HG03442 (cell line): ENCODE data around the gene HTR2B.
"Not testable (repeated sequence)": the region's sequence is repeated elsewhere in the genome, so short reads cannot be mapped to it uniquely, and the experiment has no call there.

Experiments
- ATAC-seq: cut with Tn5 transposase; IDR thresholded peaks from one replicate; pipeline ENCODE4 v1.9.1; 2021; ENCODE audit warnings: mild to moderate bottlenecking, moderate library complexity; ENCODE audit not compliant: unreplicated experiment

HTR2B gene

DNA sequence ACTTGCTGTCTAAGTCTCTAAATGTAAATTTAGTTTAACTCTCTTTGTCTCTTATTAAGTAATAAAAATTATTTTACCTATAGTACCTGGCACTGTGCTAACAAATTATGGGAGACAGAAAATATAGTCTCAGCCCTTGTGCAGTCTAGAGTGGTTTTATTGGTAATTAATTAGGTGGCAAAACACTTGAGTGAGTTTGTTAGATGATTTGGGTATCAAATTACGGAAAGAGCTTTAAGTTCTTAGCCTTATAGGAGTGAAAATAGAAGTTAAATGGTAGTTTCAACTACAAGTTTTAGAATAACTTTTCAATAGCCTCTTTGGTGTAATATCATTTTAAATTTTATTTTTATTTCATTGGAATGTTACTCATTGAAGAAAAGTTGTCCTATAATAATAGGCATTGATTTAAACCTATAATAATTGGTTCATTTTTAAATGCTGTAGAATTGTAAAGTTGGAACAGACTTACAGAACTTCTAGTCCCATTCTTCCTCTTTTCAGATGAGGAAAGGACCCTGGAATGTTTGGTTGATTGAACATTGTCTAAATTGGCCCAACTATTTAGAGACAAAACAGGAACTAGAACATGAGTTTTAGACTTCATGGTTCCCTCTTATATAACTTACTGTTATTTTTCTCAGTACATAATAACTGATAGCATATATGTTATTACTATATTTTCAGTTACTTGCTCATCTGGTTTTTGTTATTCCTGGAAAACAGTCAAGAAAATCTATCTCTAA, 10.2 kb upstream of the HTR2B start:
- no peak for ATAC-seq

- no peak for ATAC-seq
These were observed 8.7 kb upstream of the HTR2B start for GRCh38 chr2:231133365-231134099.

GRCh38 chr2:231132129-231132528, 7.3 kb upstream of the HTR2B start:
- no peak for ATAC-seq

GRCh38 chr2:231130336-231131056, 5.7 kb upstream of the HTR2B start:
- no peak for ATAC-seq

GRCh38 chr2:231129216-231129615, 4.4 kb upstream of the HTR2B start:
- ATAC-seq: no peak

- ATAC-seq: no peak
These were observed 3.7 kb upstream of the HTR2B start for GRCh38 chr2:231128541-231128940.

DNA sequence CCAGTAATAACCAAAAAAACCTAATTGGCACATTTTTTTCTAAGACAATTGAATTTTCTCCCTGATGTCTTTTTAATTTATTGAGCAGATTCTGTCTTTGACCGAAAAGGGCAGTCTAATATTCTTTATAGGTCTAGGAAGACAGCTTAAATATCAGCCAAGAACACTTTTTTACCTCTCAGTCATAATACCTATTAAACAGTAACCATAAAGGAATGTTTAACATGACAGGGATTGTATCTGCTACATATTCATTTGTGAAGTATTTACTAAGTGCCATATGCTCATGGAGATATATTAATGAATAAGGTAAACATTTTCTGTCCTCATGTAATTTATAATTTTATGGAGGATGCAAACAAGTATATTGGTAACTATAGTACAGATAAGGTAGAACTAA, 3.1 kb upstream of the HTR2B start:
- ATAC-seq: no peak

GRCh38 chr2:231127480-231127879, 2.6 kb upstream of the HTR2B start:
- no peak for ATAC-seq

- ATAC-seq: no peak
These were observed 1.3 kb upstream of the HTR2B start for GRCh38 chr2:231126123-231126522.

- no peak for ATAC-seq
These were observed 1.4 kb downstream of the HTR2B start for GRCh38 chr2:231123362-231123898.

DNA sequence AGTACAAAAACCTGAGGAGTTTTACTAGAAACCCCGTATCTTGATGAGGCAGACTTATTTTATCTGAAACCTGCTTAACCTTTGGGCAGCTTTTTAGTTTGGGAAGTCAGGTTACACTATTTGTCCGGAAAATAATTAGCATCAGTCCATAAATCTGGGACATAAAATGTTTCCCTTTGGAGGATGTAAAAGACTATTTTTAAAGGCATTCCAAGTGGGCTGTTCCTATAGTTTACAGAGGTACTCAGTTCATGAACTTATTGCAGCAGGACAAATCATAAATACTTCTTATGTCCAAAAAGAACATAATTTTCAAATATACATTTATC, 6.3 kb downstream of the HTR2B start:
- no peak for ATAC-seq

DNA sequence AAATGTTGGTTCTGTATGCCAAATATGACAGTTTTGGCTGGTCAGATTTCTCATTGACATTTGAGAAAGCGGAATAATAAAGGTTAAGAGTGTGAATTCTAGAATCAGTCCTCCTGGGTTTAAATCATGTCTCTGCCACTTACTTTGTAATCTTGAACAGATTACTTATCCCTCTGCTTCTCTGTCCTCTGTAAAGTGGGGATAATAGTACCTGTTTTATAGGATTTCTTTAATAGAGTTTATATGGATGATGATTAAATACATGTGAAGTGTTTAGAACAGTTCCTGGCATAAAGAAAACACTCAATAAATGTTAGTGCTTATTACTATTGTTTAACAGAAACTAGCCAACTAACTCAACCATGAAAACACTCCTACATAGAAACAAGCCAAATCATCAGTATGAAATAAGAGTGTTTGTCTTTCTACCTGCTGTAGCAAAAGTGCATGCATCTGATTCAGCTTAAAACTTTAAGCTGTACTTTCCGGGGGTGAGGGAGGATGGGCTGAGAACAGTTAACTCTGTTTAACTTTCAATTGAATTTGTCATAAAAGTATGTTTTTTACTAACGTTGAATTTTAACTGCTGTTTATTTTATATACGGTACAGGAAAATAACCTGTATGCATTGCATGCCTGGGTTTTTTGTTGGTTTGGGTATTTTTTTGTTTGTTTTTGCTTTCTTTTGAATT, 6.8 kb downstream of the HTR2B start:
- no peak for ATAC-seq

DNA sequence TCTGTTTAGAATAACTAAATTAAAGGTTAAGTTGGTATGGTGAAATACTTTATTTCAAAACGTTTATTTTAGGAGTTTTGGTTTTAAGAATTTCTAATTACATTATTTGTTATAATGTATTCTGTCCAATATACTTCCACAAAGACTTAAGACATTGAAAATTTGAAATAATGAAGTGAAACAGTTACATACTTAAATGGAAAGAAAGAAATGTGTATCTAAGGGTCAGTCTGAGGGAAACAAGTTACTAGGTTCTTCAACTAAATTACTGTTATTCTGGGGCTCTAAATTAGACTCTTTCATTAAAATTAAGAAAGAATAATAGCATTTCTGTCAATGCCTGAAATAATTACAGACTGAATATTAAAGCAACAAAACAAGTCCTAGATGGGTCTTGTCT, 7.7 kb downstream of the HTR2B start:
- ATAC-seq: no peak

- ATAC-seq: no peak
These were observed 9.2 kb downstream of the HTR2B start for GRCh38 chr2:231115651-231116050.

DNA sequence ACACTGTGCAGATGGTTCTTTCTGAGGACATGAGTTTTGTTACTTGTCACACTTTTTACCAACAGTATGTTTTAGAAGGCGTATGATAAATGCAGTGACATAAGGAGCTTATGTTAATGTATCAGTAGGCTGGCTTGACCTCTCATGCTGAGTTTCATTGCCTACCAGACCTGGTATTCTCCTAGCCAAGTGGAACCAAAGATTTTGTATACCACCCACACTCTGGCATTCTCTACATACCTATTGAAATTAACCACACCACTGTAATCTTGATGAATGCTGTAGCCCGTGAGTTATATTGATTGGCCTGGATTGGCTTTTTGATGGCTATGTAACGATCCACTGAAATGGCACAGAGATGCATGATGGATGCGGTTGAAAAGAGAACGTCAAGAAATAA, 11.4 kb downstream of the HTR2B start:
- no peak for ATAC-seq

GRCh38 chr2:231111987-231112386, 12.9 kb downstream of the HTR2B start:
- ATAC-seq: no peak

GRCh38 chr2:231110551-231110950, 14.3 kb downstream of the HTR2B start:
- no peak for ATAC-seq

- ATAC-seq: peak; percentile 76
These were observed 20.6 kb downstream of the HTR2B start for GRCh38 chr2:231104115-231104713.

DNA sequence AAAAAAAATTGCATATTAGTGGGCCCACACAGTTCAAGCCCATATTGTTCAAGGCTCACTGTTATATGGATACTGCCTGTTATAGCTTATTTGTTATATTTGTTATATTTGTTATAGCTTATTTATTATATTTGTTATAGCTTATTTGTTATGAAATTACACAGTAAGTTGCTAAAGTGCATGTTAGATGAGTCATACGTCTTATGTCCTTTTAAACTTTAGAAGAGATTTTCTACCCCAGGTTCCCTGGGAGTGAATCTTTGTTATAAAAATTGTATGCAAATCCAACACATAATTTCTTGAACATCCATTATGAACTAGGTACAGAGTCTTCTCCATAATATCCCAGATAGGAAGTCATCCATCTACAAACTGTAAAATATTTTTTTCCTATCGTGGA, 22.1 kb downstream of the HTR2B start:
- no peak for ATAC-seq

GRCh38 chr2:231100990-231101389, 23.9 kb downstream of the HTR2B start:
- no peak for ATAC-seq

- not testable (repeated sequence) for ATAC-seq
These were observed 24.5 kb downstream of the HTR2B start for GRCh38 chr2:231100321-231100720.
